GM12864 (cell line): ENCODE results near the gene PIP5K1C.

Experiments used
- DNase-seq: peaks from one replicate; pipeline ENCODE4 v3.0.0-alpha.2; 2011; ENCODE audit warnings: low read depth
- H3K4me3 ChIP-seq: 2 replicates; pipeline ENCODE4 v1.5.1; 2011; ENCODE audit warnings: mild to moderate bottlenecking, low read depth, low read length, control low read depth
- CTCF ChIP-seq: IDR thresholded peaks from 2 replicates; pipeline ENCODE4 v1.5.1; 2011; ENCODE audit warnings: low read depth, mild to moderate bottlenecking, moderate library complexity, low read length, control low read depth, inconsistent platforms; ENCODE audit errors: missing control alignments

The PIP5K1C gene

GRCh38 chr19:3659746-3660112 is 40.5 kb downstream of the PIP5K1C start:
- no peak for DNase-seq

GRCh38 chr19:3658870-3659745 is 41.2 kb downstream of the PIP5K1C start:
- H3K4me3 ChIP-seq = no peak overlapping the region
- no peak for DNase-seq
- no peak for TF ChIP-seq CTCF

More at GRCh38 chr19:3659746-3660112, 40.5 kb downstream of the PIP5K1C start:
- TF ChIP-seq CTCF = no peak
- H3K4me3 ChIP-seq = no peak overlapping the region

GRCh38 chr19:3658004-3658869 is 42.0 kb downstream of the PIP5K1C start:
- TF ChIP-seq CTCF = no peak
- no peak overlapping the region for H3K4me3 ChIP-seq
- DNase-seq = no peak

GRCh38 chr19:3657395-3657769 is 42.9 kb downstream of the PIP5K1C start:
- no peak for TF ChIP-seq CTCF
- no peak for DNase-seq
- no peak overlapping the region for H3K4me3 ChIP-seq

GRCh38 chr19:3656747-3657394 is 43.4 kb downstream of the PIP5K1C start:
- no peak overlapping the region for H3K4me3 ChIP-seq
- no peak for TF ChIP-seq CTCF
- DNase-seq = no peak

- H3K4me3 ChIP-seq = no peak overlapping the region
- TF ChIP-seq CTCF = no peak
- no peak for DNase-seq
These were observed 44.1 kb downstream of the PIP5K1C start for GRCh38 chr19:3656073-3656746.
